Left kidney (tissue), 2 donors: ENCODE data around the gene CHI3L1. TPM values are rescaled to one million over a fixed set of nuclear protein-coding genes. Genes with fewer than 3 reads are reported as not detected.

Experiments used
- DNase-seq: peaks from one replicate; pipeline ENCODE4 v3.0.0-alpha.2; 2013
- polyA plus RNA-seq: library from polyadenylated mRNA; unstranded; fragments of 120-200 nt; gene quantifications from one replicate; pipeline ENCODE4 v1.2.1, GENCODE V29; 2013; ENCODE audit not compliant: insufficient read length

Gene CHI3L1
- polyA plus RNA-seq, 1 donor = 7.4 TPM

DNA sequence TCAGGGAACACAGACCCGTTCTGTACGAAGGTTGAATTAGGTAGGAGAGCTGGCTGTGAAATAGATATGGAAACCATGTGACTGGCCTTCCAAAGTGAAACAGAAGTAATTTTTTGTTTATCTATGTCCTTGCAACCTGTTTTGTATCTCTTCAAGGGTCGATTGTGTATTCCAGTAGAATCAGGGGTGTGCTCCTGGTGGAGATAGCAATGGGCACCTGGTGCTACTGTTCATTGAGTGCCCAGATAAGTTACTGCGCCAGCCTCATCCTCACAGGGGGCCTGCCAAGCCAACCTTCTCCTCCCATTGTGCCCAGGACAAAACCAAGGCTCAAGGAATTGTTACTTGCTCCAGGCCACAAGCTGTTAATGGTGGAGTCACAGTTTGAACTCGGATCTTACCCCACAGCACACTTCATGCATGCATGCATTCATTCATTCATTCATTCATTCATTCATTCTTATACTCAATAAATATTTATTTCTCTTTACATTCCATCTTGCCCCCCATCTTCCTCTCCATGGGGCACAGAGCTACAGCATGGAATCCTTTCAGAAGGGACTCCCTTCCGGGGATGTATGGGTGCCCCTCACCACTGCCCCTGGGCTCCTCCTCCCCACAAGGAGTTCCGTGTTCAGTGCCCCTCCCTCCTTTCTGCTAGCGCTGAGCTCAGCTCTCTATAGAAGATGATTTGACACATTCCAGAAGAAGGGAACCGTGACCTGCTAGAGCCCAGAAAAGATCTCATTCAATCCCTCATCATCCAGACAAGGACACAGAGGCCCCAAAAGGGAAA lies 34.9 kb downstream of the CHI3L1 start:
- no peak for DNase-seq

DNA sequence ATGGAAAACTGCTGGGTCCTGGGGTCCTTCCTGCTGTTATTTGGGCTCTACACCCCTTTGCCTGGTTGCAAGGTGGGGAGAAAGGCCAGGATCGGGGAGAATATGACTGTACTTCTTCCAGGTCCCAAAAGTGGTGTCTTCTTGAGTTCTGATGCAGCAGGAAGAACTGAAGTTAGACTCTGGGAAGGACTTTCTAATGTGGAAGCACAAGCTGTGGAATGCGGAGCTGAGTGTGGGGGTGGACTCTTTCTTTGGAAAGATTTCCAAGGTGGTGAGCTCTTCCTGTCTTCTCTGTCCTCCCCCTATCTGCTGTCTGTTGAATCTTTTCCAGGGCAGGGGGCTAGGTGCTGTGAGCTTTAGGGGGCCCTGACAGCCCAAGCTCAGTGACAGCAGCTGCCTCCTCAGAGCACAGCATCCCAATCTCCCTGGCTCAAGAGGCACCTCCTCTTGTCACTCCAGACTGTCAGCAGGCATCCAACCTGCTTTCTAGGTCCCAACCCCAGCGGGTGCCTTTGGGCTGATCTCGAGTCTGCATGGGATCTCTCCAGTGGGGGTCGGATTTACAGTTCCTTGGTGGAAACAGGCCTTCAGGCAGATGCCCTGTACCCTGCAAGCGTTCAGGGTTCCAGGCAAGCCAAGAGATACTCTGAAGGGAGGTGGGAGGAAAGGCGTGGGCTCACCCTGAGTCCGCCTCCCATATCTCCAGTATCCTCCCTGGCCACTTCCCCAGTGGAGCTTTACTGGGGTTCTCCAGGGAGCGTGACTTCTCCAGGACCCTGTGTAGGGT lies 35.8 kb downstream of the CHI3L1 start:
- DNase-seq = no peak

DNA sequence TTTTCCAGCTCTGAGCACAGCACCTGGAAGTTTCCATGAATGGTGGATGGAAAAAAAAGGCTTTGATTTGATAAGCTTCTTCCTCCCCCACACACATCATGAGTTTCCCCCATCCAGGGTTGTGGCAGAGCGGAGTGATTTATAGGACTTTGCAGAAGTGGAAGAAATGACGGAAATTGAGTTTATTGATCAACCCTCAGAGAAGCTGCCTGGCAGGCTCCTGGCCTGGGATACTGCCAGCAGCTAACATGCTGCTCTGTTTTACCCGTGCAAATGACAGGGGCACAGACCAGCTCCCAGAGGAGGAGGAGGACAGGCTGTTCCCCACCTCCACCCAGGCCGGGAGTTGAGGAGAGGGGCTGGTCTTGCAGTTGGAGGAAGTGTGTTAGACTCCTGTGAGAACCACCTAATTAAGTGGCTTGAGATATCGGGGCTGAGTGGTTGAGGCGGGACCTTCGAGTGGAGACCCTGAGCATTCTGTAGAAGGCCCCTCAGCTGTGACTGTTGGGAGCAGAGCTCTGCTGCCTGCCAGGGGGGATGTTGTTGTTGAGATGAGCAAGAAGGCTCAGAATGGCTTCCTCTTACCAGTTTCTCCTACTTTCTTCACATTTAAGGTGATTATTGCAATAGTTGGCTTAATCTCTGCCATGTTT lies 37.2 kb downstream of the CHI3L1 start:
- DNase-seq = no peak

DNA sequence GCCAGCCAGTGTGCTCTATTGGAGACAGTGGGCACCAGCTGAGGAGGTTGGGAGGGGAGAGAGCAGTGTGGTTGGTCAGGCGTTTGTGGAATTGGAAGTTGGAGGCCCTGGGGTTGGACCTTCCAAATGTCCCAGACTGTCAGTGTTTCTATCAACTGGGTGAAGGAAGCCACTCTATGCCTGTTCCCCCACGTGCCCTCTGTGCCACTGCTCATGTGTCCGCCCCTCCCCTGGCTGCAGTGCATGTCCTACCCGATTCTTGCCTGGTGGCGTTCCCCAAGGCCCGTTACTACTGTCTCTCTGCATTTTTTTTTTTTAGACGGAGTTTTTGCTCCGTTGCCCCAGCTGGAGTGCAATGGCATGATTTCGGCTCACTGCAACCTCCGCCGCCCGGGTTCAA lies 37.9 kb downstream of the CHI3L1 start:
- no peak for DNase-seq

DNA sequence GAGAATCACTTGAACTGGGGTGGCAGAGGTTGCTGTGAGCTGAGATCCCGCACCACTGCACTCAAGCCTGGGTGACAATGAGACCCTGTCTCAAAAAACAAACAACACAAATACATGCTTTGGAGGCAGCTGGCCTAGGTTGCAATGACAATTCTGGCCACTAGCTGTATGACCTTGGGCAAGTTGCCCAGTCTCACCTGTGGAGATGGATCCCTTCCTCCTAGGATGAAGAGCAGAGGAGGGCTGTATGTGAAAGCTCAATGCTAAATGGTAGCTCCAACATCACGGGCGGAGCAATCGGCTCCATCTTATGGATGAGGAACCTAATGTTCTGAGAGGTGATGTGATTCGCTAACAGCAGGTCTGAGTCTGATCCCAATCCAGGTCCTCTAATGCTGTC lies 38.4 kb downstream of the CHI3L1 start:
- DNase-seq = no peak

DNA sequence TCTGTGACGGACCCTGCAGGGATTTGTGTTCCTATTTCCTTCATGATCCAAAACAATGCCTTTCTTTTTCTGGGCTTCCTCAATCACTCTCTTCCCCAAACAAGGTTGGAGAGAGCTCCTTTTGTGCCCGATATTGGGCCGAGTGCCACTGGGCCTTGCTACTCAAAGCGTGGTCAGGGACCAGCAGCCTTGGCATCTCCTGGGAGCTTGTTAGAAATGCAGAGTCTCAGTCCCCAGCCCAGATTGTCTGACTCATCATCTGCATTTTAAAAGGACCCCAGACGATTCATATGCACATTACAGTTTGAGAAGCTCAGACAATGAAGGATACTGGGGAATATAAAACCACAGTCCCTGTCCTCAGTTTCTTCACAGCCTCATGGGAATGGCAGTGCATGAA lies 39.1 kb downstream of the CHI3L1 start:
- no peak for DNase-seq

DNA sequence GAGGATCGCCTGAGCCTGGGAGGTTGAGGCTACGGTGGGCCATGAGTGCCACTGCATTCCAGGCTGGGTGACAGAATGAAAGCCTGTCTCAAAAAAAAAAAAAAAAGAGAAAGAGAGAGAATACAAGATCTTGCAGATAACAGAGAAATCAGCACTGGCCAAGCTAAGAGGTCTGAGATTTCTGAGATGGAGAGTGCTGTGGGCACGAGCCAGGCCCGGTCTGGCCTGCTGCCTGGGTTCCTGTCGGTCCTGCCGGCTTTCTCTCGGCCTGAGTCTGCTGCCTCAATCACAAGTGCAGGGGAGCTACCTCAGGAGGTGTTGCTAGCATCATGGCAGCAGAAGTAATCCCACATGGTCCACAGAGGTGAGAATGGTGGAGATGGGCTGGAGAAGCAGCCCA lies 40.0 kb downstream of the CHI3L1 start:
- DNase-seq = no peak

DNA sequence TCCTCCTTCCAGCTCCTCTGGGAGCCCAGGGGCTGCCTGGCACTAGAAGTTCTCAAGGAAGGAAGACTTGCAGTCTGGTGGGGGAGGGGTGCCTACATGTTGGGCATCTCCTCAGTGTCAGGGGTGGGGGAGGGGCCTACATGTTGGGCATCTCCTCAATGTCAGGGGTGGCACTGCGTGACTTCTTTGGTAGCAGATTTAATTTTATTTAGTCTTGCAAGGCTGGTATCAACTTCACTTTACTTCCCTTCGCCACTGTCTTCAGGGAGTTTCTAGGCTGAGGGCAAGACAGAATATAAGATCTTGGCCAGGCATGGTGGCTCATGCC lies 40.5 kb downstream of the CHI3L1 start:
- no peak for DNase-seq

DNA sequence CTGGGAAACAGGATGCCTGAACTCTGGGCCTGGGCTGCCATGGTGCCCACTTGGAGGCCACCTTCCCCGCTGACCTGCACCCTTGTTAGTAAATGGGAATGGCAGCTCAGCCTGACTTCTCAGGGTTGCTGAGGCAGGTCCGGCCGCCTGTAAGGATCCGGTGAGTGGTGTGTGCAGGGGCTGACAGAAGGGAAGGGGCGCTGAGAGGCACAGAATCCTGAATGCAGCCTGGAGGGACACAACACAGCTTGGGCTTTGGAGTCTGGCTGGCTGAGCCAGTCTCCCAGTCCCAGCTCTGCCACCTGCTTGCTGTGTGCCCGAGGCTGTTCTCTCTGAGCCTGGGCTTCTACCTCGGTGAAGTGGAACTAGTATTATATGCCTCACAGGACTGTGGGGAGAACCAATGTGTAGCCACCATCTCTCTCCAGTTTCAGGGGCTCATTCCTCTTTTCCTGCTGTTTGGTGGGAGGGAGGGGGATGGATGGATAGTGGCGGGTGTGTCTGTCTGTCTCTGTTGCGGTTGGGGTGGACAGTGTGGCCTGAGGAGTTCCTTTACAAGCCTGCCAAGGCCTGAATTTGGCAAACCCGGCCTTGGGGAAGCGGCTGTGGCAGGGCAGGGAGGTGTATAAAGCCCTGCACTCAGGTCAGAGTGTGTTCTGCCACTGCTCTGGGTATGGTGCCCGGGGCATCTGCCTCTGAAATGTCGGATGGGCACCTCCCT lies 41.0 kb downstream of the CHI3L1 start:
- no peak for DNase-seq

DNA sequence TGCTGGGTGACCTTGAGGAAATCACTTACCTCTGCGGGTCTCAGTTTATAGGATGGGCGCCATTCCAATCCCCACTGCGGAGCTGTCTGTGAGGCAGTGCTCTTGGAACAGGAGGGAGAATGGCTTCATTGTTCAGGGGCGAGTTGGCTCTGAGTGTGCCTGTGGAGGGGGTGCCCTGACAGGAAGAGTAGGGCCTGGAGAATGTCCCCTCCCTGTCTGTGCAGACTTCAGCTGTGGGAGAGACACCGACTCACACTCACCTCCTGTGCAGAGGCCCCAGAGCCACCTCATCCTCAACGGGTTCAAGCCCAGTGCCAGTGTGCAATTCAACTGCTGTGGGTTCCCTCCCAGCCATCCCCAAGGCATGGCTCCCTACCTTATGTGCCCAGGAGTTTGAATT lies 41.8 kb downstream of the CHI3L1 start:
- no peak for DNase-seq

DNA sequence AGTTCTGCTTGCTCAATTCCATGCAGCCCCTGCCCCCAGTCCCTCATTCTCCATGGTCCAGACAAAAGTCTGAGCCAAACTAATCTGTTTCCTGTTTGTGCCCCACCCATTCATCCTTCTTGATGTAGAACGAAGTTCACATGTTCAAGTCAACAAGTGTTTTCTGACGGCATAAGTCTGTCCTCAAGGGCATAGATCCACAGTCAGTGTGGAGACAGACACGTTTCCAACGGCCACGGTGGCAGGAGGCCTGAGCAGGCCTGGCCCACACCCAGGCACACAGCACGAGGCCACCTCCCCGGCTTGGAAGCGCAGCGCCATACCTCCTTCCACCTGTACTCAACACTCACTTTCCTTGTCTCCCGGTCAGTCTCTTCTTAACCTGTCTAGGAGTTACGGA lies 42.9 kb downstream of the CHI3L1 start:
- no peak for DNase-seq

DNA sequence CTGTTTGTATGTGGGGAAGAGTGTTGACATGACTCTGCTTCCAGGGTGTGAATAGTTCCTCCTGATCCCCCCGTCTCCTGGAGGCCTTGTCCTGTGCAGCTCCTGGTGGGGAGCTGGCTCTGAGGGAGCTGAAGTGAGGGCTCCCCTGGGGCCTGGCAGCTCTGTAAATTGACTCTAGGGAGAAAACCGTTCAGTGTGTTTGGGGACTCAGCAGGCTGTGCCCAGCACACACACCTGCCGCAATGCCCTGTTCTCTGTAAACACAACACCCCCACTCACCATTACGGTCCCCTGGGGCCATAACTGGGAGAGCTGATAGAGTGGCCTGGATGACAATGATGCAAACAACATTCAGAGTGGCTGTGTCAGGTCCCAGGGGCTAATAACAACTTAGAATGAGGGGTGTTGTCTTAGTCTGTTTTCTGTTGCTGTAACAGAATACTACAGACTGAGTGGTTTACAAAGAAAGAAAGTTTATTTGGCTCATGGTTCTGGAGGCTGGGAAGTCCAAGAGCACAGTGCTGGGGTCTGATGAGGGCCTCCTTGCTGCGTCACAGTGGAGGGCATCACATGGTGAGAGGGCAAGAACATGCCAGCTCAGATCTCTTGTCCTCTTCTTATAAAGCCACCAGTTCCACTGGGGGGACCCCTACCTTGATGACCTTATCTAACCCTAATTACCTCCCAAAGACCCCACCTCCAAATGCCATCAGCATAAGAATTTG lies 43.7 kb downstream of the CHI3L1 start:
- DNase-seq = no peak

DNA sequence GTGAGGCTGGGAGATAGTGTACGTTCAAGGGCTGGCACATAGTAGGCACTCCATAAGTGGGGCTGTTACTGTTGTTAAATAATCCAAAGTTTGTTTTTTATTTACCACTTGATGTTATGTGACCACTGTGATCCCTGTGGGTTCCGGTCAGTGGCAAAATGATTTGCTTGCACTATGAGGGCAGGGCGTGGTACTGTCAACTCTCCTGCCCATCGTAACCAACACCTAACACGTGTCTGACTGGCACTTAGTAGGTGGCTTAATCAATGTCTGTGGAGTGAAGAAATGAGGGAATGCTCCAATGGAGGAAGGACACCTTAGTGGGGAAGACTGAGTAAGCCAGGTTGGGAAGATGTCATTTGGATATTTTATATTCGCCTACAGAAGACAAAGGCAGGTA lies 44.4 kb downstream of the CHI3L1 start:
- DNase-seq = no peak

DNA sequence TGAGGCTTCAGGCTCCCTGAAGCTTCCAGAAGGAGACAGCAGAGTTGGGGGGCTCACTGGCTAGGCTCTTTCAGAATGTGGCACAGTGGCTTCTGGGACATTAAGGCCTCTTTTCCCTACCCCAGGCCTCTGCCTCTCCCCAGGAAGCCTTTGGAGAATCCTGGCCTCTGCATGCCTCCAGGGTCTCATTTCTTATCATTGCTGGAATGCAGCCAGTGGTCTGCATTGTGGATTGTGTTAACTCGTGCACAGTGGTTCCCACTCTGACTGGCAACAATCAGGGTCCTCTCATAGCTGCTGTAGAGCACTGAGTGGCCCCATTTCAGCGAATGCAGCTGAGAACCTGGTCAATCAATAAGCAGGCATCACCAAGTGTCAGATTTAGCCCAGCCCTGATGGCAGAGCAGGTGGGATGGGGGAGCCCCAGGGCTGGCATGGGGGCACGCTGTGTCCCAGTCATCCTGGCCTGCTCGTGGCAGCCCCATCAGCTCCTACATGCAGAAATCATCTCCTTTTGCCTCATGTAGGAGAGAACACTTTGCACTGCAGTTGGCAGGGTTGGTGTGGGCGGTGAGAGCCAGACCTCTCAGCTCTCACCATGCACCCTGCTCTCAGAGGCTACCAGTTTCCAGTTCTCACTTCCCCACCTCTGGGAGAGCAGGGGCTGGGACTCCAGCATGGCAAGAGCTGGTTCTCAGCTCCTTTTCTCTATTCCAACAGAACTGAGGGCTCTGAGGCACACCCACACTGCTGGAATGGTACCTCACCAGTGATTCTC lies 45.6 kb downstream of the CHI3L1 start:
- no peak for DNase-seq

DNA sequence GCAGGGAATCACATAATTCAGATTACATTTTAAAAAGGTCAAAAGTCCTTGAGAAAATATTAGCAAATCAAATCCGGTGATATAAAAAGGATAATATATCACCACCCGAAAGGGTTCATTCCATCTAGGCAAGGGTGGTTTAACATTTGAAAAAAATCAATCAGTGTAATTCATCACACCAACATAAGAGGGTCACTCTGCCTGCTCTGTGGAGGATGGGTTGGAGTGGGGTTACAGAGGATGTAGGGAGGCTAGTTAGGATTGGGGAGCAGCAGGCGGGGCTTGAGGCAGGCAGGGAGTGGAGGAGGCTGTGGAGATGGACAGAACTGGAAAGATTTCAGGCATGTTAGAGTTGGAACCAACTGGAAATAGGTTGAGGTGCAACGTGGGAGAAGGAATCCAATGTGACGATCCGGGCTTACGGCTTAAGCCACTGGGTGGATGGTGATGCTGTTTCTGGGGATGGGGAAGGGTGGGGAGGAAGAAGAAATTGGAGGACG lies 46.5 kb downstream of the CHI3L1 start:
- DNase-seq = no peak

DNA sequence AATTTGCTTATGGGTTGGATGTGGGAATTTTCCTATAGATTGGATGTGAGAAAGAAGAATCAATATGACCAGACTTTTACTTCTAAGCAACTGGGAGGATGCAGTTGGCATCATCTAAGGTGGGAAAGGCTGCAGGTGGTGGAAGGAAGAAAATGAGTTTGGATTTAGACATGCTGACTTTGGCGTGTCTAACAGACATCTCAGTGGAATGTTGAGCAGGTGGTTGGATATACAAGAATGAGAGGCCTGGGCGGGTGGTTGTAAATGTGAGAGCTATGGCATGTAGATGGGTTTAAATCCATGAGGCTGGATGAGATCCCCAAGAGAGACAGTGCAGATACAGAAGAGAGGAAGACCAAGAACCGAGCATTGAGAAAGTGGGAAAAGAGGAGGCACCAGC lies 48.4 kb downstream of the CHI3L1 start:
- DNase-seq = no peak

DNA sequence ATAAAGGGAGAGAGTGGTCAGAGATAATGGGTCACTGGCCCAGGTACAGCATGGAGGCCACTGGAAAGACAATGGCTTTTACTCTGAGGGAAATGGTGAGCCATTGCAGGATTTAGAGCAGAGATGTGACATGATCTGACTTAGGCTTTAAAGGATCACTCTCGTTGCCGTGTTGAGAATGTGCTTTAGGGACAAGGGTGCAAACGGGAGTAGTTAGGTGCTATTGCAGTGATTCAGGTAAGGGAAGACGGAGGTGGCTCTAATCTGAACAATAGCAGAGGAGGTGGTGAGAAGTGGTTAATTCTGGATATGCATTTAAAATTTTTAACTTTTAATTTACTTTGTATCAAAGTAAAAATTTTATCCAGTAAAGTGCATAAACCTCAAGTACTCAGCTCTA lies 49.2 kb downstream of the CHI3L1 start:
- no peak for DNase-seq

DNA sequence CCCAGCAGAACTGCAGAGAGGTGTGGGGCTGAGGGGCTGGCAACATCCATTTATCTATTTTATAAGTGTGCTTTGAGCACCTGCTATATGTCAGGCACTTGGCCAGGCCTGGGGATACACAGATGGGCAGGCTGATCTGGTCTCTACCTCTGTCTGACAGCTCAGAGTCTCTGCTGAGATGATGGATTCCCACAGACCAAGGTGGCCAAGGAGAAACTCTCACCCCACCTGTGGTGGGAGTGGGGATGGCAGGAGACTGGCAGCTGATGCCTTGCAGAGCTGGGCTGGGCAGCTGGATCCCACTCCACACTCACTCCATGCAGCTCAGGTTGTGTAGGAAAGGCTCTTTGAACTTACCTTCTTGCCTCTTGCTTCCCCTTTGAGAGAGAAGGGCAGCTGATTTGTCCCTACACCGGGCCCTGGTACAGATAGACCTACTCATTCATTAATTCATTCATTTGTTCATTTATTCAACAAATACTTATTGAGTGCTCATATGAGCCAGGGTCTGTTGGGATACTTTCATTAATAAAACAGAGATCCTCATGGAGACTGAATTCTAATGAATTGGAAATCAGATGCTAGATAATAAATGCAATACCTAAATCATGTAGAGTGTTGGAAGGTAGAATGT lies 50.0 kb downstream of the CHI3L1 start:
- no peak for DNase-seq

DNA sequence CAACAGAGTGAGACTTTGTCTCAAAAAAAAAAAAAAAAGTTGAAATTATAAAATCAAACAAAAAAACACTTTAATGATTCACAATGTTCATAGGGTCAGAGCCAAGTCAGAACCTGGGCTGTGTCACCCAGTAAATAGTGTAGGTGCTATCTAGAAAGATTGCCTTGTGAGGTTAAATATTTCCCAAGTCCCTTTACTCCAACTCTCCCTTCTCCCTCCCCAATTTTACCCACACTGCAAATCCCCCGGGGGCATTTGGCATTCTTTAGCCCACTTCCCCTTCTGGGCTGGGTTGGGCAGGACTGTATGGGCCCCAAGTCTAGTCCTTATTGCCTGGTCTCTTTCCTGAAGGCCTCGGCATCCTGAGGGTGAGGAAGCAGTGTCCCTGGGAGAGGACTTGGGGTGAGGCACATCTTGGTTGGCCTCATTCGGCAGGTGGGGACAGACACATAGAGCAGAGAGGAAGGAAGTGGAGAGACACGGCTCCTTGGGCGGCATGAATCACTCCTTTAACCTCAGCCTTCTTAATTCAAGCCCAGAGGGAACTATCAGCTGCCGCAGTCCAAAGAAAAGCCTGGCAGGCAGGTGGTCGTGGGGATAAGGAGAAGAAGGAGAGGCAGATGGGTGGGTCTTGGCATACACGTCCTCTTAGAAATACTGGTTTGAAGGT lies 50.7 kb downstream of the CHI3L1 start:
- DNase-seq = no peak
